ENCODE results near the gene HACD3.

DNA sequence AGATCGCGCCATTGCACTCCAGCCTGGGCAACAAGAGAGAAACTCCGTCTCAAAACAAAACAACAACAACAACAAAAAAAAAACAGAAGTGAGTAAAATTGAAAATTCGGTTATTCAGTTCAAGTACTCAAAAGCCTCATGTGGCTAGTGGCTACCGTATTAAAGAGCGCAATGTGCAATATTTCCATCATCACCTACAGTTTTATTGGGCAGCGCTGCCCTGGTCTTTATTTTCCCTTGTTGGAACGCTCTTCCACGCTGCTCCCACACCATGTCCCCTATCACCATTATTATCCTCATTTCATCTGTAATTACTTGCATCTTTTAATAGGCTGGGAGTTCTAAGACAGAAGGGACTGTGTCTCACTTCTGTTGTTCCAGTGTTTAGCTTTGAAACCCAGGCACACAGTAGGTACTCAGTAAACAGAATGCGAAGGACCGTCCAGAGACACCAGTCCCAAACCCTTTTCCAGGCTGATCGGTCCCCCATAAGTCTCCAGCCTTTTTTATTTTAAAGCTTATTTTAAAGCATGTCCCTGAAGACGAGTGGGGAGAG is 423 bp upstream of the HACD3 start:
- TF ChIP-seq, protein P1, sequence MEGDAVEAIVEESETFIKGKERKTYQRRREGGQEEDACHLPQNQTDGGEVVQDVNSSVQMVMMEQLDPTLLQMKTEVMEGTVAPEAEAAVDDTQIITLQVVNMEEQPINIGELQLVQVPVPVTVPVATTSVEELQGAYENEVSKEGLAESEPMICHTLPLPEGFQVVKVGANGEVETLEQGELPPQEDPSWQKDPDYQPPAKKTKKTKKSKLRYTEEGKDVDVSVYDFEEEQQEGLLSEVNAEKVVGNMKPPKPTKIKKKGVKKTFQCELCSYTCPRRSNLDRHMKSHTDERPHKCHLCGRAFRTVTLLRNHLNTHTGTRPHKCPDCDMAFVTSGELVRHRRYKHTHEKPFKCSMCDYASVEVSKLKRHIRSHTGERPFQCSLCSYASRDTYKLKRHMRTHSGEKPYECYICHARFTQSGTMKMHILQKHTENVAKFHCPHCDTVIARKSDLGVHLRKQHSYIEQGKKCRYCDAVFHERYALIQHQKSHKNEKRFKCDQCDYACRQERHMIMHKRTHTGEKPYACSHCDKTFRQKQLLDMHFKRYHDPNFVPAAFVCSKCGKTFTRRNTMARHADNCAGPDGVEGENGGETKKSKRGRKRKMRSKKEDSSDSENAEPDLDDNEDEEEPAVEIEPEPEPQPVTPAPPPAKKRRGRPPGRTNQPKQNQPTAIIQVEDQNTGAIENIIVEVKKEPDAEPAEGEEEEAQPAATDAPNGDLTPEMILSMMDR (IDR thresholded peaks at IDR 0.05): no peak
- TF ChIP-seq POLR2A (IDR thresholded peaks at IDR 0.05): no peak
